Kidney (tissue), 14 donors: ENCODE measurements around the gene CDKN2AIPNL. TPM values are rescaled to one million over a fixed set of nuclear protein-coding genes. Genes with fewer than 3 reads are reported as not detected.
"Not testable (repeated sequence)": the region's sequence is repeated elsewhere in the genome, so short reads cannot be mapped to it uniquely, and the experiment has no call there.

Experiments used
- DNase-seq, 5 donors: peaks; one replicate each; pipeline ENCODE4 v3.0.0-alpha.2; 2013 to 2020
- FAIRE-seq: peaks from 2 replicates; lab custom pipeline; 2012; peaks lifted over from hg19 to GRCh38; lab: Jason Lieb, UNC
- H3K27ac ChIP-seq, 2 donors: one replicate each; pipeline ENCODE4 v1.7.0; 2013; ENCODE audit warnings: low read depth in 2 of 2, low read length in 2 of 2, inconsistent platforms in 1 of 2
- H3K27me3 ChIP-seq: one replicate; pipeline ENCODE4 v1.7.1; 2013; ENCODE audit warnings: low read length, inconsistent platforms; ENCODE audit not compliant: control insufficient read depth, insufficient read depth
- H3K36me3 ChIP-seq, 3 donors: one replicate each; pipeline versions ENCODE4 v1.7.0 to v1.7.1; 2013; ENCODE audit warnings: low read length in 3 of 3, control low read depth in 1 of 3, inconsistent platforms in 1 of 3; ENCODE audit not compliant: insufficient read depth in 3 of 3, control insufficient read depth in 2 of 3
- H3K4me1 ChIP-seq, 3 donors: one replicate each; pipeline versions ENCODE4 v1.7.0 to v1.7.1; 2013; ENCODE audit warnings: low read length in 3 of 3, inconsistent platforms in 1 of 3, low read depth in 1 of 3; ENCODE audit not compliant: control insufficient read depth in 2 of 3, insufficient read depth in 2 of 3
- H3K4me3 ChIP-seq, 3 donors: one replicate each; pipeline versions ENCODE4 v1.7.0 to v1.8.1; 2013; ENCODE audit warnings: low read length in 3 of 3, control low read depth in 1 of 3, inconsistent platforms in 1 of 3
- H3K9ac ChIP-seq, 3 donors: one replicate each; pipeline versions ENCODE4 v1.7.0 to v1.7.1; 2013; ENCODE audit warnings: low read length in 3 of 3, control low read depth in 1 of 3, inconsistent platforms in 1 of 3
- H3K9me3 ChIP-seq, 3 donors: one replicate each; pipeline versions ENCODE4 v1.7.0 to v1.7.1; 2013; ENCODE audit warnings: low read length in 3 of 3, control low read depth in 1 of 3, inconsistent platforms in 1 of 3; ENCODE audit not compliant: control insufficient read depth in 2 of 3, insufficient read depth in 1 of 3
- intact Hi-C: fragments of 100-400 bp; cut with DNase I; formaldehyde crosslinking; loops from one replicate; pipeline ENCODE4 v1.11.1; 2022
- polyA plus RNA-seq: library from polyadenylated mRNA; stranded (reverse); fragments of 350-450 nt; fragmentation: Illumina TruSeq; extraction: RNeasy Lipid Tissue Mini Kit (QIAGEN cat#74804); gene quantifications from one replicate; pipeline ENCODE4 v1.2.3, GENCODE V29; 2014; ENCODE audit warnings: low read depth, low replicate concordance; ENCODE audit not compliant: insufficient read depth
- total RNA-seq: library from RNA; stranded (reverse); fragmentation: NEBNext Ultra II Directional; extraction: Animal tissue kit (Norgen Biotek cat#: 25700); gene quantifications from one replicate; pipeline ENCODE4 v1.2.1, GENCODE V29; 2021
- TF ChIP-seq, protein P1 (sequence below): IDR thresholded peaks from 3 replicates; pipeline ENCODE4 v1.5.1; 2012; ENCODE audit warnings: mild to moderate bottlenecking, moderate library complexity, borderline replicate concordance; ENCODE audit not compliant: insufficient read depth; ENCODE audit errors: extremely low read depth
- donor health status: control.
- donor health status: control.
- donor health status: control.
- donor health status: control.
- donor health status: control.
- donor health status: DM: yes; HTN: yes; CAD: no.
- donor health status: Normal renal cell carcinoma (clear cell type).

CDKN2AIPNL gene
- total and polyA plus RNA-seq, 2 donors from 2014 or later: 19.0 to 38.2 TPM

DNA sequence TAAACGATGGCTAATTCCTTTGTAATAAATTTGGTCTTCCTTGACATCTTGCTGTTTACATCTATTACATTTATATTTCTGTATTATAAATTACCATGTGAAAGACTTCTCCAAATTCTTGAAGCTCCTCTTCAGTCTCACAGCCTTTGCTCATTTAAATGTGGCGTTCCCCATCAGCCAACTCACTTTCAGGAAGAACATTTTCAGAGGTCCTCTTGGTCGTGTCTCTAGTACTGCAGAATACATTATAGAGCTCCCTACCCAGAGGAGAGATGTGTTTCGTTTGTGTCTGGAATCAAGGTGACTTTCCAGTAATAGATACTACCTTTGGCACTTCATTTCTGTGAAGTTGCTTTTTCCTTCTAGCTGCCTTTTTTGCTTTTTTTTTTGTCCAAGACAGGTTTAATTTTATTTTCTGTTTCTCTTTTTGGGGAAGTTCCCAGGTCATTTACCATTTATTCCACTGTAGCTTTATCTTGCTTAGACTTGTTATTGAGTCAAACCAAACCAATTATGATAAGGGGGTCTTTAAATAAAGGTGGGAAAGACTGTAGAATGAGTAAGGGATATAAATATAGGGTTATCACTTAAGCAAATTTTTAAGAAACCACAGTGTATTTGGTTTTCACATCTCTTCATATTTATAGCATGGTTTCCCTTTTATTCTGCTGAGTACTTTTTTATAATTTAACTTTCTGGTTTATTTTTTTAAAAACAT, 27.5 kb downstream of the CDKN2AIPNL start:
- Histone ChIP-seq H3K27me3 (no peaks in the 10 kb centered on the region), H3K9me3 (no peaks in the 10 kb centered on the region), H3K4me1 (no peaks in the 10 kb centered on the region), H3K27ac (no peak overlapping the region), H3K9ac (no peak overlapping the region), H3K36me3 (peaks cover 14 to 37% (median 22%) of the 10 kb centered on the region in 3 donors), H3K4me3 (no peak overlapping the region)
- TF ChIP-seq, protein P1, sequence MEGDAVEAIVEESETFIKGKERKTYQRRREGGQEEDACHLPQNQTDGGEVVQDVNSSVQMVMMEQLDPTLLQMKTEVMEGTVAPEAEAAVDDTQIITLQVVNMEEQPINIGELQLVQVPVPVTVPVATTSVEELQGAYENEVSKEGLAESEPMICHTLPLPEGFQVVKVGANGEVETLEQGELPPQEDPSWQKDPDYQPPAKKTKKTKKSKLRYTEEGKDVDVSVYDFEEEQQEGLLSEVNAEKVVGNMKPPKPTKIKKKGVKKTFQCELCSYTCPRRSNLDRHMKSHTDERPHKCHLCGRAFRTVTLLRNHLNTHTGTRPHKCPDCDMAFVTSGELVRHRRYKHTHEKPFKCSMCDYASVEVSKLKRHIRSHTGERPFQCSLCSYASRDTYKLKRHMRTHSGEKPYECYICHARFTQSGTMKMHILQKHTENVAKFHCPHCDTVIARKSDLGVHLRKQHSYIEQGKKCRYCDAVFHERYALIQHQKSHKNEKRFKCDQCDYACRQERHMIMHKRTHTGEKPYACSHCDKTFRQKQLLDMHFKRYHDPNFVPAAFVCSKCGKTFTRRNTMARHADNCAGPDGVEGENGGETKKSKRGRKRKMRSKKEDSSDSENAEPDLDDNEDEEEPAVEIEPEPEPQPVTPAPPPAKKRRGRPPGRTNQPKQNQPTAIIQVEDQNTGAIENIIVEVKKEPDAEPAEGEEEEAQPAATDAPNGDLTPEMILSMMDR: no peak
- intact Hi-C loops: no loop called here
- FAIRE-seq (no peak), DNase-seq (no peak)

DNA sequence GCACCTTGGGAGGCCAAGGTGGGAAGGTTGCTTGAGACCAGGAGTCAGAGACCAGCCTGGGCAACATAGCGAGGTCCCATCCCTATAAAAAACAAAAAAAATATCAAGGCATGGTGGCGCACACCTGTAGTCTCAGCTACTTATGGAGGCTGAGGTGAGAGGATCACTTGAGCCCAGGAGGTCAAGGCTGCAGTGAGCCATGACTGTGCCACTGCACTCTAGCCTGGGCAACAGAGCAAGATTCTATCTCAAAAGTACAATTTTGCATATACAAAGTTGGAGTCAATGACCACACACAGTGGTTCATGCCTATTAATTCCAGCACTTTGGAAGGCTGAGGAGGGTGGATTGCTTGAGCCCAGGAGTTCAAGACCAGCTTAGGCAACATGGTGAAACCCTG, 29.5 kb downstream of the CDKN2AIPNL start:
- H3K4me3 ChIP-seq, H3K9me3 ChIP-seq, H3K27ac ChIP-seq, intact Hi-C loops, H3K27me3 ChIP-seq, H3K9ac ChIP-seq, FAIRE-seq, H3K4me1 ChIP-seq, DNase-seq: not testable (repeated sequence)
- peaks cover 13 to 32% (median 16%) of the 10 kb centered on the region in 3 donors for H3K36me3 ChIP-seq

DNA sequence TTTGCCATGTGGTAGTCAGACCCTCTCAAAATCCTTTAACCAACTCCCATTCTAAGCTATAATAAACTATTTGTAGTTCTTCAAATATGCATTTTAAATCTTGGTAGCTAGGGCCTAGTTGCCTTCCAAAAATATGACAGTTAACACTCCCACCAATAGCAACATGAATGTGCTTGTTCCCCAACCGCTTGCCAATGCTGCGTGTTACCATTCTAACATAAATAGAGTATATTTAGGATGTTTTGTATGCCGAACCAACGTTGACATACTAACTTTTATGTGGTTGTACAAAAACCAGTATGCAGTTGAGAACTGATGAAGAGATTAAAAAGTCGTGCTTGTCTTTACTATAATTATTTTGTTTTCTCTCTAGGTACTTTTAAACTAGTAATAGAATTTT, 31.3 kb downstream of the CDKN2AIPNL start:
- intact Hi-C loops: no loop called here
- H3K27ac ChIP-seq: no peak overlapping the region
- TF ChIP-seq, protein P1: no peak
- no peak overlapping the region for H3K9ac ChIP-seq
- DNase-seq (no peak), FAIRE-seq (no peak)
- no peak overlapping the region for H3K4me3 ChIP-seq
- H3K27me3 ChIP-seq: no peaks in the 10 kb centered on the region
- no peaks in the 10 kb centered on the region for H3K4me1 ChIP-seq
- peaks cover 13 to 41% (median 13%) of the 10 kb centered on the region in 3 donors for H3K36me3 ChIP-seq
- H3K9me3 ChIP-seq: no peaks in the 10 kb centered on the region

DNA sequence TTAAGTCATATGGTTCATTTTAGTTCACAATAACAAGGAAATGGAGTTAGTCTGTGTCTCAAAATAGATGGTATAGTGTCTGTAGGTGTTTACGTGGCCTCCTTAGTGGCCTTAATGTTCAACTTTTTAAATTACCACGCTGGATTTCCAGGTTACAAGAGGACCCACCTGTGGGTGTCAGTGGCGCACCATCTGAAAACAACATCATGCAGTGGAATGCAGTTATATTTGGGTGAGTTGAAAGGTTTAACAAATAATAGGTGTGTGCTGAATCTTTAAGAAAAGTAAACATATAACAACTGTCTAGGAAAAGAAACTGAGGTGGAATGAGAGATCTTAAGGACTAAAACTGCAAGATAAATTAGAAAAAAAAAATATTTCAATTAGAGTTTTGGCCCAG, 37.4 kb downstream of the CDKN2AIPNL start:
- intact Hi-C loops: no loop called here
- H3K27me3 ChIP-seq: no peaks in the 10 kb centered on the region
- TF ChIP-seq, protein P1: no peak
- H3K27ac ChIP-seq: no peak overlapping the region
- no peak overlapping the region for H3K4me3 ChIP-seq
- peaks cover 0 to 23% (median 2%) of the 10 kb centered on the region in 3 donors for H3K36me3 ChIP-seq
- FAIRE-seq (no peak), DNase-seq (no peak)
- no peaks in the 10 kb centered on the region for H3K9me3 ChIP-seq
- H3K9ac ChIP-seq: no peak overlapping the region
- H3K4me1 ChIP-seq: peaks cover 0 to 5% (median 0%) of the 10 kb centered on the region in 3 donors

DNA sequence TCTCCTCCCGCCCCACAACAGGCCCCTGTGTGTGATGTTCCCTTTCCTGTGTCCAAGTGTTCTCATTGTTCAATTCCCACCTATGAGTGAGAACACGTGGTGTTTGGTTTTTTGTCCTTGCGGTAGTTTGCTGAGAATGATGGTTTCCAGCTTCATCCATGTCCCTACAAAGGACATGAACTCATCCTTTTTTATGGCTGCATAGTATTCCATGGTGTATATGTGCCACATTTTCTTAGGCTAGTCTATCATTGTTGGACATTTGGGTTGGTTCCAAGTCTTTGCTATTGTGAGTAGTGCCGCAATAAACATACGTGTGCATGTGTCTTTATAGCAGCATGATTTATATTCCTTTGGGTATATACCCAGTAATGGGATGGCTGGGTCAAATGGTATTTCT, 38.0 kb downstream of the CDKN2AIPNL start:
- H3K9me3 ChIP-seq, FAIRE-seq, H3K4me1 ChIP-seq, DNase-seq, H3K4me3 ChIP-seq, H3K27ac ChIP-seq, intact Hi-C loops, H3K9ac ChIP-seq, H3K27me3 ChIP-seq: not testable (repeated sequence)
- H3K36me3 ChIP-seq: peaks cover 0 to 23% (median 2%) of the 10 kb centered on the region in 3 donors
